ENCODE results near the gene NFE2L3.
"Not testable (repeated sequence)": the region's sequence is repeated elsewhere in the genome, so short reads cannot be mapped to it uniquely, and the experiment has no call there.

NFE2L3 gene

DNA sequence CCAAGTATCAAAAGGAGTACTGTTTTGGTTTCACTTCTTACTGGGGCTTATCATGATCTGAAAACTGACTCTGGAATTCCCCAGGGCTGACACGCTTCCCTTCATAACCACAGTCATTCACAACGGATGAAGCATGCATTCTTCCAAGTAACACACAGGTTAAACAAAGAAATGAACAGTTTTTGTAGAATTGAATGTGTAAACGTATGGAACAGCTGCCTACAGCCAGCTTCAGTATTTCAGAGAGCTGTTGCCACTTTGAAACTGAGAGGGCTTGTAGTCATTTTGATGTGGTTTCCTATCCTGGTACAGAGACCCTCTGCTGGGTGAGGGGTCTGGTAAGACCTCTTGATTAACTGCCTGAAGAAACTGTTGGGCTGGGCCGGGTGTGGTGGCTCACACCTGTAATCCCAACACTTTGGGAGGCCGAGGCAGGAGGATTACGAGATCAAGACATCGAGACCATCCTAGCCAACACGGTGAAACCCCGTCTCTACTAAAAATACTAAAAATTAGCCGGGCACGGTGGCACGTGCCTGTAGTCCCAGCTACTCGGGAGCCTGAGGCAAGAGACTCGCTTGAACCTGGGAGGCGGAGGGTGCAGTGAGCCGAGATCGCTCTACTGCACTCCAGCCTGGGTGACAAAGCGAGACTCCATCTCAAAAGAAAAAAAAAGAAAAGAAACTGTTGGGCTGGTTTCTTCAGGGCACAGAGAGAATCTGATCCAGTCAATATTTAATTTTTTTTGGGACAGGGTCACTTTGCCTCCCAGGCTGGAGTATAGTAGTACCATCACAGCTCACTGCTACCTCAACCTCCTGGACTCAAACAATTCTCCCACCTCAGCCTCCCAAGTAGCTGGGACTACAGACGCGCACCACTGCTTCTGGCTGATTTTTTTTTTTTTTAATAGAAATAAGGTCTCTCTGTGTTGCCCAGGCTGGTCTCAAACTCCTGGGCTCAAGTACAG is 4.7 kb downstream of the NFE2L3 start:
- peak overlapping the region; percentile 56 for H3K4me3 ChIP-seq (ENCODE audit: low read depth, low read length)
- TF ChIP-seq, protein P1, sequence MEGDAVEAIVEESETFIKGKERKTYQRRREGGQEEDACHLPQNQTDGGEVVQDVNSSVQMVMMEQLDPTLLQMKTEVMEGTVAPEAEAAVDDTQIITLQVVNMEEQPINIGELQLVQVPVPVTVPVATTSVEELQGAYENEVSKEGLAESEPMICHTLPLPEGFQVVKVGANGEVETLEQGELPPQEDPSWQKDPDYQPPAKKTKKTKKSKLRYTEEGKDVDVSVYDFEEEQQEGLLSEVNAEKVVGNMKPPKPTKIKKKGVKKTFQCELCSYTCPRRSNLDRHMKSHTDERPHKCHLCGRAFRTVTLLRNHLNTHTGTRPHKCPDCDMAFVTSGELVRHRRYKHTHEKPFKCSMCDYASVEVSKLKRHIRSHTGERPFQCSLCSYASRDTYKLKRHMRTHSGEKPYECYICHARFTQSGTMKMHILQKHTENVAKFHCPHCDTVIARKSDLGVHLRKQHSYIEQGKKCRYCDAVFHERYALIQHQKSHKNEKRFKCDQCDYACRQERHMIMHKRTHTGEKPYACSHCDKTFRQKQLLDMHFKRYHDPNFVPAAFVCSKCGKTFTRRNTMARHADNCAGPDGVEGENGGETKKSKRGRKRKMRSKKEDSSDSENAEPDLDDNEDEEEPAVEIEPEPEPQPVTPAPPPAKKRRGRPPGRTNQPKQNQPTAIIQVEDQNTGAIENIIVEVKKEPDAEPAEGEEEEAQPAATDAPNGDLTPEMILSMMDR (IDR thresholded peaks at IDR 0.05; ENCODE audit: low read depth, low read length) = no peak

DNA sequence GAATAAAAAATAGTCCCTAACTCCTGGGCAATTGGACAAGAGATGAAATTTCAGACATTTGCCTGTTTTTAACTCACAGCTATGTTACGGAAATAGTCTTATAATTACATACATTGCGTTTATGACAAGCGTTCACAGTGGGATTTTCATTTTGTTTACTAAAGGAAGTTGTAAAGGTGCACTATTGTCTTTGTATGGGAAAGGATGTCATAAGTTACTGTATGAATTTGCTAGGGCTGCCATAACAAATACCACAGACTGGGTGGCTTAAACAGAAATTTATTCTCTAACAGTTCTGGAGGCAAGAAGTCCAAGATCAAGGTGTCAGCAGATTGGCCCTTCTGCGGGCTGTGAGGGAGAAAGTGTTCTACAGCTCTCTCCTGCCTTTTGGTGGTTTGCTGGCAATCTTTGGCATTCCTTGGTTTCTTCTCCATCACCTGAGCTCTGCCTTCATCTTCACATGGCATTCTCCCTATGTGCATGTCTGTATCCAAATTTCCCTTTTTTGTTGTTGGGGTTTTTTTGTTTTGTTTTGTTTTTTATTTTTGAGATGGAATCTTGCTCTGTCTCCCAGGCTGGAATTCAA is 5.6 kb downstream of the NFE2L3 start:
- TF ChIP-seq, protein P1 (IDR thresholded peaks at IDR 0.05; ENCODE audit: low read depth, low read length) = no peak
- H3K4me3 ChIP-seq (ENCODE audit: low read depth, low read length) = no peak overlapping the region

DNA sequence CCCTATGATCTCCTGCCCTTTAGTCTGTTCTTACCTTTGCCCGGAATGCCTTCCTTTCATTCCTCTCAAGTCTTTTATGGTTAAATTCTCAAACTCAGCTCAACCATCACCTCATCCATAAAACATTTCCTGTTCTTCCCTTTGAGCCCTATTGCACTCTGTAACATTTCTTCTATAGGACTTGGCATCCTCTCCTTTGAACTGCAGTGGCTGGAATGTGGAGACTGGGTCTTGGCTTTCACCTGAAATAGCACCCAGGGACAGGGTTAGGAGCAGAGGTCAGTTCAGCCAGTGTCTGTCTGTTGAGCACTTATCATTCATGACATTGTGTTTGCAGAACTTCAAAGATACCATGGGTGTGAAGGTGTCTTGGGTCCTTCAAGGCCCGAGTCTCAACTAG is 7.2 kb downstream of the NFE2L3 start:
- H3K4me3 ChIP-seq (ENCODE audit: low read depth, low read length) = no peak overlapping the region

DNA sequence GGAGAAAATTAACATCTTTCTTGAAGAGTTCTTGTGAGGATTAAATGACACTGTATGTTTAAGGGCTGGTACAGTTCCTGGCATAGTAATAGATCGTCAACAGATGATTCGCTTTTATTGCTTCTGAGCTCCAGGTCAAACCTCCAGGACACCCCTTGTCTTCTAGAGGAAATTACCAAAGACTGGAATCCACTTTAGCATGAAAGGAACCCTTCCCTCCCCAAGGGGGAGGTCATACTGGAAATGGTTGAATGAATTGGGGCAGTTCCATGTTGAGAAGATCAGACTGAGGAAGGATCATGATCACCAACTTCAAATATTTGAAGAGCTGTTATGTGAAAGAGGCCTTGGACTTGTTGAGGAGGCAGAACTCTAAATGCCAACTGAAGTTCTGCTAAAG is 8.9 kb downstream of the NFE2L3 start:
- TF ChIP-seq, protein P1 (IDR thresholded peaks at IDR 0.05; ENCODE audit: low read depth, low read length) = no peak
- H3K4me3 ChIP-seq (ENCODE audit: low read depth, low read length) = no peak overlapping the region

More for the DNA sequence above, 7.2 kb downstream of the NFE2L3 start:
- TF ChIP-seq, protein P1 (IDR thresholded peaks at IDR 0.05; ENCODE audit: low read depth, low read length) = no peak

DNA sequence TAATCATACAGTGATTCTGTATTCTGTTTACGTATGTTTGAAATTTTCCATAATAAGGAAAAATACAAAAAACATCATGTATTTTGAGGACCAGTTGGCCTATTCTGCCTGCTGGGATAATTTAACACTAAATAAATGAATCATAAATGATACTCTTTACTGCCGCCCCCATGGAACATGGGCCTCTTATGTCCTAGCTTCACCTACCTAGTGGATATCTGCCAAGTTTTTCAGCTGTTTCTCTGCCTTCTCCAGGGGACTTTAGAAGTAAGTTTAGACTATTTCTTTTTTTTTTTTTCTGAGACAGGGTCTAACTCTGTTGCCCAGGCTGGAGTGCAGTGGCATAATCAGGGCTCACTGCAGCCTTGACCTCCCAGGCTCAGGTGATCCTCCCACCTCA is 10.4 kb downstream of the NFE2L3 start:
- H3K4me3 ChIP-seq (ENCODE audit: low read depth, low read length) = no peak overlapping the region
- TF ChIP-seq, protein P1 (IDR thresholded peaks at IDR 0.05; ENCODE audit: low read depth, low read length) = no peak

DNA sequence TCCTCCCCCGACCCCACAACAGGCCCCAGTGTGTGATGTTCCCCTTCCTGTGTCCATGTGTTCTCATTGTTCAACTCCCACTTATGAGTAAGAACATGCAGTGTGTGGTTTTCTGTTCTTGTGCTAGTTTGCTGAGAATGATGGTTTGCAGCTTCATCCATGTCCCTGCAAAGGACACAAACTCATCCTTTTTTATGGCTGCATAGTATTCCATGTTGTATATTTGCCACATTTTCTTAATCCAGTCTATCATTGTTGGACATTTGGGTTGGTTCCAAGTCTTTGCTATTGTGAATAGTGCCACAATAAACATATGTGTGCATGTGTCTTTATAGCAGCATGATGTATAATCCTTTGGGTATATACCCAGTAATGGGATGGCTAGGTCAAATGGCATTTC is 11.8 kb downstream of the NFE2L3 start:
- not testable (repeated sequence) for H3K4me3 ChIP-seq (ENCODE audit: low read depth, low read length)

DNA sequence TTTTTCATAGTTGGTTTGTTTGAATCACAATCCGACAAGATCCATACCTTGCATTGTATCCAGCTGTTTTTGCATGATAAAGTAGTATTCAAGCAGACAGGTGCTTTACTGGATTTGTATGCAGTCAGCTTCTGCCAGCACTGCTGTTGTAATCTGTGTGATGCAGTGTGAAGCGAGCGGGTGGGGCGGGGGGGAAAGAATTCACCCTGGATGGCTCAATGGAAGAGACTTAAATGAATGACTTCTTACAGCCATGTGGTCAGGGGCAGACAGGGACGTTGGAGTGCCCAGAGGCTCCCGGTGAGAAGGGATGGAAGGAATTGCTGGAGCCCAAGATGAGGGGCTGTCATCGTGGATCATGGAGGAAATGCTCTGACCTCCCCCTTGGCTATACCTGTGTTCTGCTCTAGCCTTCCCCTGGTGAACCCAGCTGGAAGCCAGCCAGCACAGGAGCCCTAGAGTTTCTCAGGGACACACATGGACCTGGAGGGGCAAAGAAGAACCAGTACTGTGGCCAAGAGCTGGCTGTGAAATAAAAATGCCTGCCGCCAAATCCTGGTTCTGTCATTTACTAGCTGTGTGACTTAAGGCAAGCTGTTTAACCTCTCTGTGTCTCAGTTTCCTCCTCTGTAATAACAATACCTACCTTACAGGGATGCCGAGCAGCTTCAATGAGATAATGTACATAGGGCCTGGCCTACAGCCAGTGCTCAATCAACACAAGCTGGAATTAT is 14.1 kb downstream of the NFE2L3 start:
- TF ChIP-seq, protein P1 (IDR thresholded peaks at IDR 0.05; ENCODE audit: low read depth, low read length) = no peak
- H3K4me3 ChIP-seq (ENCODE audit: low read depth, low read length) = no peak overlapping the region
